PC-9 (cell line): ENCODE data around the gene IDS.

Source experiments
- EZH2 ChIP-seq: fragments of 200-600 bp; sonication (generic); IDR thresholded peaks from 2 replicates; pipeline ENCODE4 v1.8.0; 2017; ENCODE audit warnings: antibody characterized with exemption, low read depth
- TF ChIP-seq, protein P1 (sequence below): fragments of 200-600 bp; sonication (generic); conservative IDR thresholded peaks from 2 replicates; pipeline ENCODE4 v1.6.1; 2017; ENCODE audit warnings: mixed run types, antibody characterized with exemption, mild to moderate bottlenecking, moderate library complexity

DNA sequence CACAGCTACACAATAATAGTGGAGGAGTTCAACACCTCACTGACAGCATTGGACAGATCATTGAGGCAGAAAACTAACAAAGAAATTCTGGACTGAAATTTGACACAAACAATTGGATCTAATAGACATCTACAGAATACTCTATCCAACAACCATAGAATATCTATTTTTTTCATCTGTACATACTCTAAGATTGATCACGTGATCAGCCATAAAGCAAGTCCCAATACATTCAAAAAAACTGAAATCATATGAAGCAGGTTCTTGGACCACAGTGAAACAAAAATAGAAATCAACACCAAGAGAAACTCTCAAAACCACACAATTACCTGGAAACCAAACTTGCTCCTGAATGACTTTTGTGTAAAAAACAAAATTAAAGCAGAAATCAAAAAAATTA is 12.2 kb upstream of the IDS start:
- TF ChIP-seq, protein P1, sequence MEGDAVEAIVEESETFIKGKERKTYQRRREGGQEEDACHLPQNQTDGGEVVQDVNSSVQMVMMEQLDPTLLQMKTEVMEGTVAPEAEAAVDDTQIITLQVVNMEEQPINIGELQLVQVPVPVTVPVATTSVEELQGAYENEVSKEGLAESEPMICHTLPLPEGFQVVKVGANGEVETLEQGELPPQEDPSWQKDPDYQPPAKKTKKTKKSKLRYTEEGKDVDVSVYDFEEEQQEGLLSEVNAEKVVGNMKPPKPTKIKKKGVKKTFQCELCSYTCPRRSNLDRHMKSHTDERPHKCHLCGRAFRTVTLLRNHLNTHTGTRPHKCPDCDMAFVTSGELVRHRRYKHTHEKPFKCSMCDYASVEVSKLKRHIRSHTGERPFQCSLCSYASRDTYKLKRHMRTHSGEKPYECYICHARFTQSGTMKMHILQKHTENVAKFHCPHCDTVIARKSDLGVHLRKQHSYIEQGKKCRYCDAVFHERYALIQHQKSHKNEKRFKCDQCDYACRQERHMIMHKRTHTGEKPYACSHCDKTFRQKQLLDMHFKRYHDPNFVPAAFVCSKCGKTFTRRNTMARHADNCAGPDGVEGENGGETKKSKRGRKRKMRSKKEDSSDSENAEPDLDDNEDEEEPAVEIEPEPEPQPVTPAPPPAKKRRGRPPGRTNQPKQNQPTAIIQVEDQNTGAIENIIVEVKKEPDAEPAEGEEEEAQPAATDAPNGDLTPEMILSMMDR = no peak
- TF ChIP-seq EZH2 = no peak
